DND-41 (cell line): ENCODE data around the gene ARL16.

Experiments
- ATAC-seq: fragments of 200-7000 bp; cut with Tn5 transposase; 3 replicates; pipeline ENCODE4 v1.9.1; 2021; ENCODE audit warnings: low read depth; ENCODE audit not compliant: insufficient read depth
- DNase-seq: peaks from one replicate; pipeline ENCODE4 v3.0.0-alpha.2; 2020
- H2AFZ ChIP-seq: 2 replicates; pipeline ENCODE4 v1.6.0; 2012; ENCODE audit warnings: low read depth, low read length
- H3K27ac ChIP-seq: 2 replicates; pipeline ENCODE4 v1.5.1; 2012; ENCODE audit warnings: low read length, inconsistent platforms
- H3K27me3 ChIP-seq: fragments of 200-600 bp; sonication (generic); 2 replicates; pipeline ENCODE4 v1.6.0; 2012; ENCODE audit warnings: low read length, mild to moderate bottlenecking, inconsistent platforms; ENCODE audit not compliant: insufficient read depth, poor library complexity
- H3K36me3 ChIP-seq: 2 replicates; pipeline ENCODE4 v1.5.1; 2012; ENCODE audit warnings: low read length, inconsistent platforms; ENCODE audit not compliant: insufficient read depth
- H3K4me1 ChIP-seq: 2 replicates; pipeline ENCODE4 v1.5.1; 2012; ENCODE audit warnings: mild to moderate bottlenecking, low read length; ENCODE audit not compliant: insufficient read depth
- H3K4me2 ChIP-seq: 2 replicates; pipeline ENCODE4 v1.6.0; 2012; ENCODE audit warnings: mild to moderate bottlenecking, moderate library complexity, low read length, inconsistent platforms; ENCODE audit not compliant: insufficient read depth
- H3K4me3 ChIP-seq, 2 experiments: fragments of 200-600 bp in 1 of 2; shearing (Covaris generic) in 1 of 2; 2 replicates each; pipeline ENCODE4 v1.5.1; 2012 to 2016; ENCODE audit warnings: inconsistent platforms in 2 of 2, low read length in 2 of 2, mild to moderate bottlenecking in 2 of 2, low read depth in 1 of 2, moderate library complexity in 1 of 2
- H3K79me2 ChIP-seq: 2 replicates; pipeline ENCODE4 v1.6.0; 2012; ENCODE audit warnings: low read length, inconsistent platforms; ENCODE audit not compliant: insufficient read depth
- H3K9ac ChIP-seq: 2 replicates; pipeline ENCODE4 v1.6.0; 2012; ENCODE audit warnings: low read depth, mild to moderate bottlenecking, inconsistent platforms, low read length, moderate library complexity
- H3K9me3 ChIP-seq: 2 replicates; pipeline ENCODE4 v1.5.1; 2012; ENCODE audit warnings: low read length, moderate library complexity, mild to moderate bottlenecking, inconsistent platforms; ENCODE audit not compliant: insufficient read depth, severe bottlenecking
- H4K20me1 ChIP-seq: 2 replicates; pipeline ENCODE4 v1.6.0; 2012; ENCODE audit warnings: low read length; ENCODE audit not compliant: insufficient read depth
- EZH2 ChIP-seq: IDR thresholded peaks from 3 replicates; pipeline ENCODE4 v1.6.1; 2012; ENCODE audit warnings: borderline replicate concordance, low read depth, mild to moderate bottlenecking, moderate library complexity, low read length, inconsistent platforms; ENCODE audit not compliant: severe bottlenecking
- TF ChIP-seq, protein P1 (sequence below): IDR thresholded peaks from 2 replicates; pipeline ENCODE4 v1.5.1; 2012; ENCODE audit warnings: borderline replicate concordance, low read length, moderate library complexity, mild to moderate bottlenecking; ENCODE audit not compliant: poor library complexity, severe bottlenecking; ENCODE audit errors: extremely low read depth

ARL16 gene

GRCh38 chr17:81664051-81664470, 19.5 kb downstream of the ARL16 start:
- H3K4me3 ChIP-seq: no peak overlapping the region
- peaks cover 39% of the 10 kb centered on the region for H3K79me2 ChIP-seq
- peaks cover 31% of the 10 kb centered on the region for H3K4me1 ChIP-seq
- H2AFZ ChIP-seq: no peak overlapping the region
- H3K4me2 ChIP-seq: no peak overlapping the region
- no peak for TF ChIP-seq EZH2
- TF ChIP-seq, protein P1, sequence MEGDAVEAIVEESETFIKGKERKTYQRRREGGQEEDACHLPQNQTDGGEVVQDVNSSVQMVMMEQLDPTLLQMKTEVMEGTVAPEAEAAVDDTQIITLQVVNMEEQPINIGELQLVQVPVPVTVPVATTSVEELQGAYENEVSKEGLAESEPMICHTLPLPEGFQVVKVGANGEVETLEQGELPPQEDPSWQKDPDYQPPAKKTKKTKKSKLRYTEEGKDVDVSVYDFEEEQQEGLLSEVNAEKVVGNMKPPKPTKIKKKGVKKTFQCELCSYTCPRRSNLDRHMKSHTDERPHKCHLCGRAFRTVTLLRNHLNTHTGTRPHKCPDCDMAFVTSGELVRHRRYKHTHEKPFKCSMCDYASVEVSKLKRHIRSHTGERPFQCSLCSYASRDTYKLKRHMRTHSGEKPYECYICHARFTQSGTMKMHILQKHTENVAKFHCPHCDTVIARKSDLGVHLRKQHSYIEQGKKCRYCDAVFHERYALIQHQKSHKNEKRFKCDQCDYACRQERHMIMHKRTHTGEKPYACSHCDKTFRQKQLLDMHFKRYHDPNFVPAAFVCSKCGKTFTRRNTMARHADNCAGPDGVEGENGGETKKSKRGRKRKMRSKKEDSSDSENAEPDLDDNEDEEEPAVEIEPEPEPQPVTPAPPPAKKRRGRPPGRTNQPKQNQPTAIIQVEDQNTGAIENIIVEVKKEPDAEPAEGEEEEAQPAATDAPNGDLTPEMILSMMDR: no peak
- no peak for ATAC-seq
- H3K27ac ChIP-seq: no peak overlapping the region
- no peak overlapping the region for H3K9ac ChIP-seq
- H3K36me3 ChIP-seq: peaks cover 37% of the 10 kb centered on the region
- H3K9me3 ChIP-seq: no peaks in the 10 kb centered on the region
- H3K27me3 ChIP-seq: no peaks in the 10 kb centered on the region
- no peak for DNase-seq
- H4K20me1 ChIP-seq: no peaks in the 10 kb centered on the region

- peaks cover 20% of the 10 kb centered on the region for H3K79me2 ChIP-seq
- H4K20me1 ChIP-seq: no peaks in the 10 kb centered on the region
- no peaks in the 10 kb centered on the region for H3K27me3 ChIP-seq
- H3K4me3 ChIP-seq: no peak overlapping the region
- H3K9me3 ChIP-seq: no peaks in the 10 kb centered on the region
- no peak for TF ChIP-seq EZH2
- TF ChIP-seq, protein P1: no peak
- no peak for DNase-seq
- peaks cover 15% of the 10 kb centered on the region for H3K4me1 ChIP-seq
- no peak overlapping the region for H2AFZ ChIP-seq
- ATAC-seq: no peak
- H3K9ac ChIP-seq: no peak overlapping the region
- H3K36me3 ChIP-seq: peaks cover 22% of the 10 kb centered on the region
- no peak overlapping the region for H3K27ac ChIP-seq
- H3K4me2 ChIP-seq: no peak overlapping the region
Observed at GRCh38 chr17:81662002-81662401, 21.6 kb downstream of the ARL16 start.

DNA sequence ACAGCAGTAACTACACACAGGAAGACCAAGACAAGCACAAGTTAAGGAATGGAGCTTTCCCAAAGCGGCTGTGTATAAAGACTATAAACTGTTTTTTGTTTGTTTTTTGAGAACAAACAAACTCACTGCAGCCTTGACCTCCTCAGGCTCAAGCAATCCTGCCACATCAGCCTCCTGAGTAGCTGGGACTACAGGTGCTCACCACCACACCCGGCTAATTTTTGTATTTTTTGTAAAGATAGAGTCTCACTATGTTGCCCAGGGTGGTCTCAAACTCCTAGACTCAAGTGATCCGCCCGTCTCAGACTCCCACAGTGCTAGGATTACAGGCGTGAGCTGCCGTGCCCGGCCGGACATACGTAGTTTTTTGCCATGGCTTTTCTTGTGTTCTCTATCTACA, 23.2 kb downstream of the ARL16 start:
- H3K4me2 ChIP-seq: no peak overlapping the region
- no peak for DNase-seq
- H3K4me1 ChIP-seq: peaks cover 8% of the 10 kb centered on the region
- no peak overlapping the region for H3K27ac ChIP-seq
- H3K27me3 ChIP-seq: no peaks in the 10 kb centered on the region
- TF ChIP-seq EZH2: no peak
- TF ChIP-seq, protein P1: no peak
- H3K79me2 ChIP-seq: peaks cover 5% of the 10 kb centered on the region
- no peak overlapping the region for H2AFZ ChIP-seq
- H4K20me1 ChIP-seq: no peaks in the 10 kb centered on the region
- no peak overlapping the region for H3K4me3 ChIP-seq
- no peak overlapping the region for H3K9ac ChIP-seq
- no peaks in the 10 kb centered on the region for H3K9me3 ChIP-seq
- H3K36me3 ChIP-seq: peaks cover 11% of the 10 kb centered on the region
- ATAC-seq: no peak

- H3K9me3 ChIP-seq: no peaks in the 10 kb centered on the region
- no peak overlapping the region for H3K27ac ChIP-seq
- no peaks in the 10 kb centered on the region for H3K36me3 ChIP-seq
- no peaks in the 10 kb centered on the region for H3K79me2 ChIP-seq
- H3K4me2 ChIP-seq: no peak overlapping the region
- no peak overlapping the region for H3K4me3 ChIP-seq
- H2AFZ ChIP-seq: no peak overlapping the region
- ATAC-seq: no peak
- no peak overlapping the region for H3K9ac ChIP-seq
- no peaks in the 10 kb centered on the region for H4K20me1 ChIP-seq
- no peak for DNase-seq
- TF ChIP-seq, protein P1: no peak
- no peak for TF ChIP-seq EZH2
- no peaks in the 10 kb centered on the region for H3K27me3 ChIP-seq
- no peaks in the 10 kb centered on the region for H3K4me1 ChIP-seq
Observed at GRCh38 chr17:81659038-81659437, 24.6 kb downstream of the ARL16 start.
